Measurements from ENCODE around the gene IGFBPL1.

Gene IGFBPL1

GRCh38 chr9:38432922-38433510 is 8.8 kb upstream of the IGFBPL1 start:
- DNase-seq (ENCODE audit: low spot score), result peak; percentile 43

- no peak for DNase-seq (ENCODE audit: low spot score)
Measured at GRCh38 chr9:38431116-38431515, 6.9 kb upstream of the IGFBPL1 start.

GRCh38 chr9:38428062-38428461 is 3.8 kb upstream of the IGFBPL1 start:
- DNase-seq (ENCODE audit: low spot score), result no peak

- DNase-seq (ENCODE audit: low spot score), result no peak
Measured at GRCh38 chr9:38424918-38425317, 664 bp upstream of the IGFBPL1 start.

- no peak for DNase-seq (ENCODE audit: low spot score)
Measured at GRCh38 chr9:38423273-38423972, 831 bp downstream of the IGFBPL1 start.

- no peak for DNase-seq (ENCODE audit: low spot score)
Measured at GRCh38 chr9:38422555-38423260, 1.5 kb downstream of the IGFBPL1 start.

GRCh38 chr9:38421498-38422211 is 2.6 kb downstream of the IGFBPL1 start:
- DNase-seq (ENCODE audit: low spot score), result no peak

GRCh38 chr9:38419181-38419580 is 5.1 kb downstream of the IGFBPL1 start:
- no peak for DNase-seq (ENCODE audit: low spot score)

GRCh38 chr9:38418366-38418765 is 5.9 kb downstream of the IGFBPL1 start:
- DNase-seq (ENCODE audit: low spot score), result no peak

GRCh38 chr9:38417003-38417945 is 7.0 kb downstream of the IGFBPL1 start:
- DNase-seq (ENCODE audit: low spot score), result peak; percentile 29

GRCh38 chr9:38416461-38416860 is 7.8 kb downstream of the IGFBPL1 start:
- no peak for DNase-seq (ENCODE audit: low spot score)

- DNase-seq (ENCODE audit: low spot score), result no peak
Measured at GRCh38 chr9:38415856-38416255, 8.4 kb downstream of the IGFBPL1 start.

GRCh38 chr9:38414040-38414723 is 10.1 kb downstream of the IGFBPL1 start:
- no peak for DNase-seq (ENCODE audit: low spot score)

GRCh38 chr9:38413283-38413682 is 11.0 kb downstream of the IGFBPL1 start:
- no peak for DNase-seq (ENCODE audit: low spot score)

- DNase-seq (ENCODE audit: low spot score), result no peak
Measured at GRCh38 chr9:38412751-38413150, 11.5 kb downstream of the IGFBPL1 start.

- no peak for DNase-seq (ENCODE audit: low spot score)
Measured at GRCh38 chr9:38408719-38409118, 15.5 kb downstream of the IGFBPL1 start.

- no peak for DNase-seq (ENCODE audit: low spot score)
Measured at GRCh38 chr9:38406476-38407186, 17.6 kb downstream of the IGFBPL1 start.

- peak; percentile 37 for DNase-seq (ENCODE audit: low spot score)
Measured at GRCh38 chr9:38405785-38406184, 18.5 kb downstream of the IGFBPL1 start.

- no peak for DNase-seq (ENCODE audit: low spot score)
Measured at GRCh38 chr9:38404314-38404713, 19.9 kb downstream of the IGFBPL1 start.

- no peak for DNase-seq (ENCODE audit: low spot score)
Measured at GRCh38 chr9:38401994-38402393, 22.3 kb downstream of the IGFBPL1 start.

All from AG20443 (cell line).